AG04449 (cell line): ENCODE data around the gene UVRAG.

ENCODE experiments used
- CTCF ChIA-PET: fragments of 350-600 bp; formaldehyde crosslinking; extraction: SDS; loops from one replicate; lab custom pipeline; 2021; ENCODE audit warnings: antibody characterized with exemption; lab: Yijun Ruan, JAX
- POLR2A ChIA-PET: fragments of 400-600, 350-600 bp; formaldehyde crosslinking; extraction: SDS; loops from one replicate; lab custom pipeline; 2020; ENCODE audit warnings: antibody characterized with exemption, inconsistent platforms; lab: Yijun Ruan, JAX
- DNase-seq: peaks from one replicate; pipeline ENCODE4 v3.0.0-alpha.2; 2010; ENCODE audit warnings: low read depth, low spot score
- H3K4me3 ChIP-seq: 2 replicates; pipeline ENCODE4 v1.5.1; 2011; ENCODE audit warnings: low read depth, mild to moderate bottlenecking, control low read depth, low read length
- CTCF ChIP-seq: IDR thresholded peaks from one replicate; pipeline ENCODE4 v1.5.1; 2011; ENCODE audit warnings: mild to moderate bottlenecking, moderate library complexity, low read length, control low read depth, inconsistent platforms; ENCODE audit not compliant: insufficient read depth; ENCODE audit errors: missing control alignments

The UVRAG gene

GRCh38 chr11:76103460-76103859, 288.4 kb downstream of the UVRAG start:
- no peak overlapping the region for H3K4me3 ChIP-seq
- DNase-seq, result no peak
- TF ChIP-seq CTCF, result no peak
- CTCF ChIA-PET, result interaction anchor here (0.8 kb wide), 1 partner anchor 9 kb away, joined by 3 read pairs; no protein-coding TSS in a partner anchor
- POLR2A ChIA-PET, result no interaction called here

- CTCF ChIA-PET, result no interaction called here
- TF ChIP-seq CTCF, result no peak
- H3K4me3 ChIP-seq, result no peak overlapping the region
- DNase-seq, result no peak
- POLR2A ChIA-PET, result no interaction called here
Observed at GRCh38 chr11:76104285-76104684, 289.3 kb downstream of the UVRAG start.

- TF ChIP-seq CTCF, result no peak
- POLR2A ChIA-PET, result no interaction called here
- no peak for DNase-seq
- no peak overlapping the region for H3K4me3 ChIP-seq
- CTCF ChIA-PET, result no interaction called here
Observed at GRCh38 chr11:76105637-76106036, 290.6 kb downstream of the UVRAG start.

GRCh38 chr11:76107971-76108370, 293.0 kb downstream of the UVRAG start:
- no peak overlapping the region for H3K4me3 ChIP-seq
- TF ChIP-seq CTCF, result no peak
- DNase-seq, result no peak
- ChIA-PET CTCF (no interaction called here), POLR2A (no interaction called here)

- no peak for DNase-seq
- ChIA-PET CTCF (interaction anchor here (1.3 kb wide), 1 partner anchor 38 kb away, joined by 3 read pairs; no protein-coding TSS in a partner anchor), POLR2A (no interaction called here)
- H3K4me3 ChIP-seq, result no peak overlapping the region
- no peak for TF ChIP-seq CTCF
Observed at GRCh38 chr11:76114238-76114637, 299.2 kb downstream of the UVRAG start.

GRCh38 chr11:76115555-76115954, 300.5 kb downstream of the UVRAG start:
- POLR2A ChIA-PET, result no interaction called here
- CTCF ChIA-PET, result no interaction called here
- no peak overlapping the region for H3K4me3 ChIP-seq
- DNase-seq, result no peak
- no peak for TF ChIP-seq CTCF
